GM06990 (cell line): ENCODE measurements around the gene KCNJ6.

Experiments
- DNase-seq: peaks from one replicate; pipeline ENCODE4 v3.0.0-alpha.2; 2011; ENCODE audit not compliant: insufficient read length; ENCODE audit errors: extremely low read depth
- H3K27me3 ChIP-seq: replicated peaks from 2 replicates; pipeline ENCODE4 v1.6.0; 2011; ENCODE audit warnings: low read length; ENCODE audit not compliant: control insufficient read depth, insufficient read depth
- H3K36me3 ChIP-seq: 2 replicates; pipeline ENCODE4 v1.5.1; 2011; ENCODE audit warnings: low read length; ENCODE audit not compliant: control insufficient read depth, insufficient read depth
- H3K4me3 ChIP-seq: replicated peaks from 2 replicates; pipeline ENCODE4 v1.5.1; 2011; ENCODE audit warnings: low read depth, mild to moderate bottlenecking, control low read depth, low read length
- CTCF ChIP-seq: IDR thresholded peaks from 2 replicates; pipeline ENCODE4 v1.5.1; 2011; ENCODE audit warnings: low read length, control low read depth, mild to moderate bottlenecking, inconsistent platforms; ENCODE audit not compliant: insufficient read depth, poor library complexity, severe bottlenecking

Gene KCNJ6

GRCh38 chr21:37658121-37658816 is 258.0 kb downstream of the KCNJ6 start:
- DNase-seq: no peak

GRCh38 chr21:37656899-37657298 is 259.4 kb downstream of the KCNJ6 start:
- H3K36me3 ChIP-seq: no peaks in the 10 kb centered on the region
- no peak for TF ChIP-seq CTCF
- no peak overlapping the region for H3K4me3 ChIP-seq
- DNase-seq: no peak
- H3K27me3 ChIP-seq: no peaks in the 10 kb centered on the region; the same call in none of the 2 replicates

More at GRCh38 chr21:37658121-37658816, 258.0 kb downstream of the KCNJ6 start:
- H3K36me3 ChIP-seq: no peaks in the 10 kb centered on the region
- no peak overlapping the region for H3K4me3 ChIP-seq
- no peaks in the 10 kb centered on the region; the same call in none of the 2 replicates for H3K27me3 ChIP-seq
- no peak for TF ChIP-seq CTCF

- Histone ChIP-seq H3K36me3 (no peaks in the 10 kb centered on the region), H3K4me3 (no peak overlapping the region), H3K27me3 (no peaks in the 10 kb centered on the region; the same call in none of the 2 replicates)
- no peak for DNase-seq
- TF ChIP-seq CTCF: no peak
Observed at GRCh38 chr21:37655611-37656300, 260.5 kb downstream of the KCNJ6 start.

GRCh38 chr21:37654596-37654995 is 261.7 kb downstream of the KCNJ6 start:
- Histone ChIP-seq H3K27me3 (no peaks in the 10 kb centered on the region; the same call in none of the 2 replicates), H3K4me3 (no peak overlapping the region), H3K36me3 (no peaks in the 10 kb centered on the region)
- DNase-seq: no peak
- TF ChIP-seq CTCF: no peak

- no peak for DNase-seq
- TF ChIP-seq CTCF: no peak
Observed at GRCh38 chr21:37653201-37653600, 263.1 kb downstream of the KCNJ6 start.

More at GRCh38 chr21:37653201-37653600, 263.1 kb downstream of the KCNJ6 start:
- no peaks in the 10 kb centered on the region for H3K36me3 ChIP-seq
- no peaks in the 10 kb centered on the region; the same call in 1 of the 2 replicates for H3K27me3 ChIP-seq
- no peak overlapping the region for H3K4me3 ChIP-seq
